Choroid plexus epithelial cell (primary cell): ENCODE measurements around the gene PRR4.

Experiments
- DNase-seq: peaks from one replicate; pipeline ENCODE4 v3.0.0-alpha.2; 2010; ENCODE audit warnings: low read depth
- H3K4me3 ChIP-seq: 2 replicates; pipeline ENCODE4 v1.5.1; 2011; ENCODE audit warnings: low read depth, mild to moderate bottlenecking, control low read depth, low read length, moderate library complexity
- TF ChIP-seq, protein P1 (sequence below): conservative IDR thresholded peaks from 2 replicates; pipeline ENCODE4 v1.5.1; 2011; ENCODE audit warnings: low read depth, mild to moderate bottlenecking, control low read depth, inconsistent platforms, low read length, moderate library complexity

Gene PRR4

DNA sequence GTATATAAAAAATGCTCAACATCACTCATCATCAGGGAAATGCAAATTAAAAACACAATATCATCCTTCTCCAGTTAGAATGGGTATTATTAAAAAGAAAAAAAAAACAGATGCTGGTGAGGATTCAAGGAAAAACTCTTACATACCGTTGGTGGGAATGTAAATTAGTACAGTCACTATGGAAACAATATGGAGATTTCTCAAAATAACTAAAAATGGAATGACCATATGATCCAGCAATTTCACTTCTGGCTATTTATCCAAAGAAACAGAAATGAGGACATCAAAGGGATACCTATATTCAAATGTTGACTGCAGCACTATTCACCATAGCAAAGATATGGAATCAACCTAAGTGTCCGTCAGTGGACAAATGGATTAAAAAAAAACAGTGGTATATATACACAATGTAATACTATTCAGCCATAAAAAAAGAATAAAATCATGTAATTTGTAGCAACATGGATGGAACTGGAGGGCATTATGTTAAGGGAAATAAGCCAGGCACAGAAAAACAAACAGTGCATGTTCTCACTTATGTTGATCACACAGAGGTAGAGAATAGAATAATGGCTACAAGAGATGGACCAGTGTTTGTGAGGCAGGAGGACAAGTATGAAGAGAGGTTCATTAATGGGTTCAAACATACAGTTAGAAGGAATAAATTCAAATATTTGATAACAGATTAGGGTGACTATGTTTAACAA is 14.4 kb upstream of the PRR4 start:
- DNase-seq = no peak
- TF ChIP-seq, protein P1, sequence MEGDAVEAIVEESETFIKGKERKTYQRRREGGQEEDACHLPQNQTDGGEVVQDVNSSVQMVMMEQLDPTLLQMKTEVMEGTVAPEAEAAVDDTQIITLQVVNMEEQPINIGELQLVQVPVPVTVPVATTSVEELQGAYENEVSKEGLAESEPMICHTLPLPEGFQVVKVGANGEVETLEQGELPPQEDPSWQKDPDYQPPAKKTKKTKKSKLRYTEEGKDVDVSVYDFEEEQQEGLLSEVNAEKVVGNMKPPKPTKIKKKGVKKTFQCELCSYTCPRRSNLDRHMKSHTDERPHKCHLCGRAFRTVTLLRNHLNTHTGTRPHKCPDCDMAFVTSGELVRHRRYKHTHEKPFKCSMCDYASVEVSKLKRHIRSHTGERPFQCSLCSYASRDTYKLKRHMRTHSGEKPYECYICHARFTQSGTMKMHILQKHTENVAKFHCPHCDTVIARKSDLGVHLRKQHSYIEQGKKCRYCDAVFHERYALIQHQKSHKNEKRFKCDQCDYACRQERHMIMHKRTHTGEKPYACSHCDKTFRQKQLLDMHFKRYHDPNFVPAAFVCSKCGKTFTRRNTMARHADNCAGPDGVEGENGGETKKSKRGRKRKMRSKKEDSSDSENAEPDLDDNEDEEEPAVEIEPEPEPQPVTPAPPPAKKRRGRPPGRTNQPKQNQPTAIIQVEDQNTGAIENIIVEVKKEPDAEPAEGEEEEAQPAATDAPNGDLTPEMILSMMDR = no peak
- H3K4me3 ChIP-seq = no peak overlapping the region

DNA sequence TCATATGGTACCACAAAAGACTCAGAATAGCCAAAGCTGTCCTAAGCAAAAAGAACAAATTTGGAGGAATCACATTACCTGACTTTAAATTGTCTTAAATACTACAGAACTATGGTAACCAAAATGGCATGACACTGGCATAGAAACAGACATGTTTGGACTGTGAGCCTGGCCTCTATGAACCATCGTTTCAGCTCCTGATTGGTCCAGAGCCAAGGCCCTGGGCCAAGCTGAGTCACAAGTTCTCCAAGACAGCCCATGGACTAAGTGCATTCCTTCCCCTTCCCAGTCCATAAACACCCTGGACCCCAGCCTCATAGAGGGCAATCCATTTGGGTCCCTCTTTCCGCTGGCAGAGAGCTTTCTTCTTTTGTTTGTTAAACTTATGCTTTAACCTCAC is 12.1 kb upstream of the PRR4 start:
- DNase-seq = no peak
- TF ChIP-seq, protein P1 = no peak
- H3K4me3 ChIP-seq = no peak overlapping the region

DNA sequence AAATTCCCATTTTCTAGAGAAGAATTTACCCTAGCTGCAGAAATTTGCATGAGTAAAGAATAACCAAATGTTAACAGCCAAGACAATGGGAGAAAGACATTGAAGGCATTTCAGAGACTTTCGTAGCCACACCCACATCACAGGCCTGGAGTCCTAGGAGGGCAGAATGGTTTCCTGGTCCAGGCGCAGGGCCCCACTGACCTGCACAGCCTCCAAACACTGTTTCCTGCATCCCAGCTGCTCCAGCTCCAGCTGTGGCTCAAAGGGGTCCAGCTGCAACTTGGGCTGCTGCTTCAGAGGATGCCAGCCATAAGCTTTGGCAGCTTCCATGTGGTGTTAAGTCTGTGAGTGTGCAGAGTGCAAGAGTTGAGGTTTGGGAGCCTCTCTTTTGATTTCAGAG is 6.5 kb upstream of the PRR4 start:
- no peak for DNase-seq
- no peak overlapping the region for H3K4me3 ChIP-seq
- TF ChIP-seq, protein P1 = no peak

DNA sequence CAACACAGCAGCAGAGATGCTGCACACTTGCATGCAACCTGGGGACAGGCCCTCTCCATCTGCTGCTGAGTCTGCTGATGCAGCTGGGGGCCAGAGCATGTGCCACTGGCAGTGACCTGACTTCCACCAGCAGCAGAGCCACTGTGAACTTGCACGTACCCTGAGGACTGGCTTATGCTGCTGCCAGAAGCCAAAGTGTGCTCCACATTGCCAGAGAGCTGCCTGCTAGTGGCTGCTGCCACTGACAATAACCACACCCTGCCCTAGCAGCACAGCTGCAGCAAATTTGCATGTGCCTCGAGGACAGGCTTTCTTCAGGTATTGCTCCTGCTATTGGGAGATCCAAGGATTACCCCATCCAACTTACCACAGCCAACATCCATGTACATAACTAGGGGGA is 4.5 kb upstream of the PRR4 start:
- H3K4me3 ChIP-seq = no peak overlapping the region
- TF ChIP-seq, protein P1 = no peak
- no peak for DNase-seq

DNA sequence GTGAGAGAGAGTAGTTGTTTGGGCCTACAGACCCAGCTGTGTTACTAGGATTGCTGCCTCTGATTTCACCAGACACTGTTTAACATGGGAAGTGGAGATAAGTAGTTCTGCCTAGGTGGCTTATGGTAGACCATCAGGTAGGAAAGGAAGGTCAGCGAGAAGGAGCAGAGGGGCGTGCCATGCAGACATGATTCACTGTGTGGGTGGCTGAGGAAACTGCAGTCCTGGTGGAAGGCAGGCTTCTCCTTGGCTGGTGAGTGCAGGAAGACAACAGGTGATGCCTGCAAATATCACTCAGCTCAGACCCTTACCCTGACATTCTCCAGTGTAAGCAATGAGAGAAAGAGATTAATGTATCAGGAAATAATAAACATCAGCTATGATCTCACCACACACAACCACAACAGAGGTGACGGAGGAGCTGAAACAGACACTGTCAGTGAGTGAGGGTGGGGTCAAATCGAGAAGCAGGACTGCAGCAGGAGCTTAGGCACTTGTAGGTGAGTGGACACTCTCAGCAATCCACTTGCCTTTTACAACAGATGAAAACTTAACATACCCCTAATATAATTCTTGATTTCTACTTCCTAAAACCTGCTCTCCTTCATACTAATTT is 2.1 kb upstream of the PRR4 start:
- TF ChIP-seq, protein P1 = no peak
- no peak for DNase-seq
- H3K4me3 ChIP-seq = no peak overlapping the region

DNA sequence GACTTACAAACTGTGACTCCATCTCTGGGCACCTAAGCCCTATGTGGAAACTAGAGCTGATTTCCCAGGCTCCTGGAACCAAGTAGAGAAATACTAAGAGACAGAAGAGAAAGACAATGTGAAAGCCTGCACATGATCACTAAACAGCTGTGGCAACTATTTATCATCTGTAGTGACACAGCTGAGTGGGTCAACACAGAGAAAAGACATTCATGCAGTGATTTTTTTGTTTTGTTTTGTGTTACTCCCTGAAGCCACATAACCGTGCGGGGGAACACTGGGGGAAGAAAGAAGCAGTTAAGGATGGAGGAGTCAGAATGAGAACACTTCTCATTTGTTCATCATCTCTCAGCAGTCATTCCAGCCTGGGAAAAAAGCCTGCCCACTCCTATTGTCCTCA is 1.5 kb downstream of the PRR4 start:
- DNase-seq = no peak
- TF ChIP-seq, protein P1 = no peak
- no peak overlapping the region for H3K4me3 ChIP-seq

DNA sequence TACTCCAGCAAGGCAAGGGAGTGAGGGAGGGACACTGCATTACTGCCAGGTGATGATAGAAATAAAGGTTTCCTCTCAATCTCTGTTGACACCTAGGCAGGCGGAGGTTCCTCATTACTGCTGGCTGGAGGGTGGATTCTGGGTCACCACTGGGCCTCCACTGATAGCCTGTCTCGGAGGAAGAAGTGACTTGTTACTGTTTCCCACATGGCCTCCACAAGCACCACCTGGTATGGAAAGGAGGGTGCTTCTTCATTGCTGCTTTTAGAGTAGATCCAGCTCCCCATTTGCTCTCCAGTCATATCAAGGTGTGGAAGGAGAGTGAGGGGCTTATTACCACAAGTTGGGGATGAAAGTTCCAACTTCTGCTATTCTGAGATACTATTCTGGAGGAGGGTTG is 6.4 kb downstream of the PRR4 start:
- no peak for DNase-seq
- TF ChIP-seq, protein P1 = no peak
- no peak overlapping the region for H3K4me3 ChIP-seq
